PC-9 (cell line): ENCODE data around the gene ATE1. TPM values are rescaled to one million over a fixed set of nuclear protein-coding genes. Genes with fewer than 3 reads are reported as not detected.

Source experiments
- BruUV-seq: library from RNA; stranded (reverse); fragments of 400-500 nt; replicated peaks from 2 replicates; lab custom pipeline; 2021; lab: Mats Ljungman, UMichigan
- CTCF ChIA-PET: fragments of 300-600 bp; sonication (Branson Sonifier 250); formaldehyde crosslinking; loops from one replicate; lab custom pipeline; 2022; ENCODE audit warnings: antibody characterized with exemption; lab: Charles Lee
- POLR2A ChIA-PET: fragments of 300-600 bp; sonication (Branson Sonifier 250); formaldehyde crosslinking; loops from one replicate; lab custom pipeline; 2022; ENCODE audit warnings: antibody characterized with exemption; ENCODE audit not compliant: unreplicated experiment; lab: Charles Lee
- DNase-seq, 2 experiments: peaks; one replicate each; pipeline versions ENCODE4 v3.0.0 to v3.0.0-alpha.2; 2015 to 2022; ENCODE audit warnings: mixed read lengths in 1 of 2
- H2AFZ ChIP-seq: fragments of 200-600 bp; sonication (generic); 2 replicates; pipeline ENCODE4 v1.8.1; 2017; ENCODE audit warnings: antibody characterized with exemption
- H3F3A ChIP-seq: fragments of 200-600 bp; sonication (generic); 2 replicates; pipeline ENCODE4 v1.8.1; 2017; ENCODE audit warnings: antibody characterized with exemption, mild to moderate bottlenecking, low read depth; ENCODE audit not compliant: insufficient read depth
- H3K27ac ChIP-seq: fragments of 200-600 bp; sonication (generic); 2 replicates; pipeline ENCODE4 v1.6.1; 2016; ENCODE audit warnings: mixed run types
- H3K27me3 ChIP-seq: fragments of 200-600 bp; sonication (generic); 2 replicates; pipeline ENCODE4 v1.6.1; 2016; ENCODE audit warnings: low read depth, mixed run types; ENCODE audit not compliant: insufficient read depth
- H3K36me3 ChIP-seq: fragments of 200-600 bp; sonication (generic); 2 replicates; pipeline ENCODE4 v1.6.1; 2016; ENCODE audit warnings: low read depth, mixed run types
- H3K4me1 ChIP-seq: fragments of 200-600 bp; sonication (generic); replicated peaks from 2 replicates; pipeline ENCODE4 v1.6.1; 2016; ENCODE audit warnings: mixed run types; ENCODE audit not compliant: insufficient read depth
- H3K4me2 ChIP-seq: fragments of 200-600 bp; sonication (generic); 2 replicates; pipeline ENCODE4 v1.6.1; 2017; ENCODE audit warnings: mixed run types
- H3K4me3 ChIP-seq: fragments of 200-600 bp; sonication (generic); 2 replicates; pipeline ENCODE4 v1.6.1; 2016; ENCODE audit warnings: mixed run types
- H3K79me2 ChIP-seq: fragments of 200-600 bp; sonication (generic); 2 replicates; pipeline ENCODE4 v1.6.1; 2017; ENCODE audit warnings: low read depth, mixed run types
- H3K9me2 ChIP-seq: fragments of 200-600 bp; sonication (generic); 2 replicates; pipeline ENCODE4 v1.8.1; 2017; ENCODE audit warnings: mild to moderate bottlenecking; ENCODE audit not compliant: insufficient read depth
- H3K9me3 ChIP-seq: fragments of 200-600 bp; sonication (generic); 2 replicates; pipeline ENCODE4 v1.8.1; 2016; ENCODE audit warnings: low read depth; ENCODE audit not compliant: insufficient read depth
- H4K20me1 ChIP-seq: fragments of 200-600 bp; sonication (generic); 2 replicates; pipeline ENCODE4 v1.8.1; 2017; ENCODE audit not compliant: insufficient read depth
- CTCF ChIP-seq: fragments of 200-600 bp; sonication (generic); conservative IDR thresholded peaks from 2 replicates; pipeline ENCODE4 v1.6.1; 2017; ENCODE audit warnings: mixed run types, antibody characterized with exemption, mild to moderate bottlenecking, moderate library complexity
- EZH2 ChIP-seq: fragments of 200-600 bp; sonication (generic); IDR thresholded peaks from 2 replicates; pipeline ENCODE4 v1.8.0; 2017; ENCODE audit warnings: antibody characterized with exemption, low read depth
- intact Hi-C: fragments of 100-400 bp; cut with micrococcal nuclease; formaldehyde crosslinking; loops from one replicate; pipeline ENCODE4 v1.10.0; 2022; ENCODE audit not compliant: unreplicated experiment
- total RNA-seq: library from RNA; stranded (reverse); gene quantifications from 2 replicates; pipeline ENCODE4 v1.2.3, GENCODE V29; 2021

Gene ATE1
- total RNA-seq, 1 experiment from 2014 or later, result 14.8 TPM

DNA sequence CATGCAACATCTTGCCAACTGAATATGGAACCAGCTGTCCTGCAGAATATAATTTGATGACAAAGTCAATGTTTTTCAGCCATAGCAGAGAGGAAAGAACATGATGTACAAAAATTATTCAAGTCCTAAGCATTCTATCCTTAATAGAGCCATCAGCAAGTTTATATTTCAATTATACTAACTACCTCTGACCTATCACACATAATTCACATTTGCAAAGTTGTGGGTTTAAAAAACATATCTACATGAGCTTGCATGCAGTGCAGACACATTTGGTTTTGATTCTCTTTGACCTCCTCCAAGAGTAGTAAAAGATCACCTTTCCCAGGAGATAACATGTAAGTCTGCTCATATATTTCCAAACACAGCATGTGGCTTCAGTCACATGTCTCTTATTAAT, 203.5 kb downstream of the ATE1 start:
- Histone ChIP-seq H3K27ac (no peak overlapping the region), H3F3A (no peaks in the 10 kb centered on the region), H3K9me2 (no peaks in the 10 kb centered on the region), H3K4me2 (no peak overlapping the region), H3K36me3 (no peaks in the 10 kb centered on the region), H3K9me3 (no peaks in the 10 kb centered on the region), H2AFZ (no peak overlapping the region), H3K4me3 (no peak overlapping the region), H3K79me2 (no peaks in the 10 kb centered on the region), H4K20me1 (no peaks in the 10 kb centered on the region), H3K27me3 (peaks cover 44% of the 10 kb centered on the region), H3K4me1 (no peaks in the 10 kb centered on the region)
- no peak for DNase-seq
- no TSS peak for BruUV-seq
- TF ChIP-seq EZH2 (no peak), CTCF (no peak)
- intact Hi-C loops, result no loop called here
- ChIA-PET POLR2A (no interaction called here), CTCF (no interaction called here)

DNA sequence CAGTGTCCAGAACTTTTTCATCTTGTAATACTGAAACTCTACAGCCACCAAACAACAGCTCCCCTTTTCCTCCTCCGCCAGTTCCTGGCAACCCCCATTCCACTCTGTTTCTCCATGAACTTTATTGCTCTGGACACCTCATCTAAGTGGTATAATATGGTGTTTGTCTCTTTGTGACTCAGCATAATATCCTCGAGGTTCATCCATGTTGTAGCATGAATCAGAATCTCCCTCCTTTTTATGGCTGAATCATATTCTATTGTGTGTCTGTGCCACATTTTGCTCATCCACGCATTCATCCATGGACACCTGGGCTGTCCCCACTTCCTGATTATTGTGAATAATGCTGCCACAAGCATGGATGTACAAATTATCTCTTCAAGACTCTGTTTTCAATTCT, 205.2 kb downstream of the ATE1 start:
- intact Hi-C loops, result no loop called here

DNA sequence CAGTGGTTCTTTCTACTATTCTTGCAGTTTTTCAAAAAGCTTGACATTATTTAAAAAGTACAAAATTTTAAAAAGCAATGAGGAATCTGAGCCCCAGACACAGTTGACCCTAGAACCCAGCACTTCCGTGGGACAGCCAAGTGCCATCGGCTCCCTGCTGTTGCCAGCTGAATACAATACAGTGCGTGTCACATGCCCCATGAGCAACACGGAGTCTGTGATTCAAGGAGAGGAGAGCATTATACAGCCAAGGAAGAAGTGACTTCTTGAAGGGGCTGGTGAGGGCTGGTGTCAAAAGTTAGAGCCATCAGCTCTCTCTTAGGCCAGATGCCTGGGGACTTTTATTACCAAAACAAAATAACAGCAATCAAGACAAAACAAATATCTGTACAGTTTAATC, 206.6 kb downstream of the ATE1 start:
- H3K36me3 ChIP-seq, result no peaks in the 10 kb centered on the region
- DNase-seq, result no peak
- no peak overlapping the region for H3K4me3 ChIP-seq
- H4K20me1 ChIP-seq, result no peaks in the 10 kb centered on the region
- intact Hi-C loops, result no loop called here
- H3K79me2 ChIP-seq, result no peaks in the 10 kb centered on the region
- H3K27ac ChIP-seq, result no peak overlapping the region
- H3K4me2 ChIP-seq, result no peak overlapping the region
- TF ChIP-seq CTCF (no peak), EZH2 (no peak)
- H3F3A ChIP-seq, result no peaks in the 10 kb centered on the region
- no peaks in the 10 kb centered on the region for H3K9me3 ChIP-seq
- H3K27me3 ChIP-seq, result peaks cover 38% of the 10 kb centered on the region
- H3K4me1 ChIP-seq, result no peaks in the 10 kb centered on the region
- H2AFZ ChIP-seq, result no peak overlapping the region
- POLR2A ChIA-PET, result no interaction called here
- H3K9me2 ChIP-seq, result no peaks in the 10 kb centered on the region
- CTCF ChIA-PET, result no interaction called here
- no TSS peak for BruUV-seq

More for the DNA sequence above, 205.2 kb downstream of the ATE1 start:
- H3F3A ChIP-seq, result no peaks in the 10 kb centered on the region
- no peak for DNase-seq
- H3K27me3 ChIP-seq, result peaks cover 39% of the 10 kb centered on the region
- TF ChIP-seq EZH2, result no peak
- no peak for TF ChIP-seq CTCF
- H3K27ac ChIP-seq, result no peak overlapping the region
- H3K9me2 ChIP-seq, result no peaks in the 10 kb centered on the region
- H2AFZ ChIP-seq, result no peak overlapping the region
- no peaks in the 10 kb centered on the region for H3K79me2 ChIP-seq
- H3K4me1 ChIP-seq, result no peaks in the 10 kb centered on the region
- no peaks in the 10 kb centered on the region for H3K9me3 ChIP-seq
- ChIA-PET POLR2A (no interaction called here), CTCF (no interaction called here)
- H3K4me2 ChIP-seq, result no peak overlapping the region
- no peaks in the 10 kb centered on the region for H3K36me3 ChIP-seq
- no peaks in the 10 kb centered on the region for H4K20me1 ChIP-seq
- BruUV-seq, result no TSS peak
- H3K4me3 ChIP-seq, result no peak overlapping the region
